NCI-H460 (cell line): ENCODE results near the gene DAB1. TPM values are rescaled to one million over a fixed set of nuclear protein-coding genes. Genes with fewer than 3 reads are reported as not detected.

Experiments used
- DNase-seq: peaks from one replicate; pipeline ENCODE4 v3.0.0-alpha.2; 2016; ENCODE audit warnings: low read depth; ENCODE audit errors: extremely low read depth
- total RNA-seq: library from RNA; depleted of rRNA; stranded (reverse); fragments of >200 nt; shearing (Covaris generic); gene quantifications from 2 replicates; pipeline ENCODE4 v1.2.3, GENCODE V29; 2014

The DAB1 gene
- total RNA-seq, 1 experiment from 2014 or later = 0.45 TPM

- DNase-seq = no peak
Observed at GRCh38 chr1:56965916-56966697, 457.8 kb downstream of the DAB1 start, which contains the start of gene C8B. Gene C8B, minus strand, starts transcription at chr1:56966015. Its CDS starts 67 bp downstream, at chr1:56965948.

GRCh38 chr1:56965191-56965590, 458.7 kb downstream of the DAB1 start:
- DNase-seq = no peak

- no peak for DNase-seq
Observed at GRCh38 chr1:56964349-56965017, 459.4 kb downstream of the DAB1 start.

GRCh38 chr1:56963667-56964066, 460.2 kb downstream of the DAB1 start:
- DNase-seq = no peak

GRCh38 chr1:56961426-56961825, 462.4 kb downstream of the DAB1 start:
- DNase-seq = no peak

GRCh38 chr1:56958526-56958925, 465.3 kb downstream of the DAB1 start:
- DNase-seq = no peak

- DNase-seq = no peak
Observed at GRCh38 chr1:56957931-56958330, 465.9 kb downstream of the DAB1 start.

GRCh38 chr1:56954664-56955063, 469.2 kb downstream of the DAB1 start:
- no peak for DNase-seq

- DNase-seq = no peak
Observed at GRCh38 chr1:56953386-56953785, 470.5 kb downstream of the DAB1 start.

- no peak for DNase-seq
Observed at GRCh38 chr1:56952501-56952900, 471.4 kb downstream of the DAB1 start.

- DNase-seq = no peak
Observed at GRCh38 chr1:56948403-56949023, 475.3 kb downstream of the DAB1 start.
